ENCODE results near the gene ATG7. TPM values are rescaled to one million over a fixed set of nuclear protein-coding genes. Genes with fewer than 3 reads are reported as not detected.
"Not testable (repeated sequence)": the region's sequence is repeated elsewhere in the genome, so short reads cannot be mapped to it uniquely, and the experiment has no call there.

Gene ATG7
- total RNA-seq, 1 donor from 2014 or later = 41.9 TPM

- intact Hi-C loops (cut with micrococcal nuclease) = no loop called here
Observed at GRCh38 chr3:11459186-11459824, 187.1 kb downstream of the ATG7 start.

DNA sequence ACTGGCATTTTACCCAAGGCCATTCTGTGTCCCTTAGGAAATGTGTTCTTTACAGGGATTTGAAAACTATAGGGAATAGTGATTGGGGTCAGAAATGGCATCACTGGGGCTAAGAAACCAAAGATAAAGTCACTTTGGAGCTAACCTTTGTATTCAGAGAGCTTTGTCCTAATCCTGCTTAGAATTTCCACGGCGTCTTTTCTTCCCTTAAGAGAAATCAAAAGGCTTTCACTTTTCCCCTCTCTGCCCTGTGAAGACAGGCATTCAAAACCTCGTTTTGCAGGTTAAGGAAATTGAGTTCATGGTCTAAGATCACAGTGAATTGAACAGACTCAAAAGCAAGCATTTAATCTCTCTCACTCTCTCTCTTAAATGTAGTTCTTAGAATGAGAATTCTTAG is 189.0 kb downstream of the ATG7 start:
- intact Hi-C loops (cut with micrococcal nuclease) = no loop called here

DNA sequence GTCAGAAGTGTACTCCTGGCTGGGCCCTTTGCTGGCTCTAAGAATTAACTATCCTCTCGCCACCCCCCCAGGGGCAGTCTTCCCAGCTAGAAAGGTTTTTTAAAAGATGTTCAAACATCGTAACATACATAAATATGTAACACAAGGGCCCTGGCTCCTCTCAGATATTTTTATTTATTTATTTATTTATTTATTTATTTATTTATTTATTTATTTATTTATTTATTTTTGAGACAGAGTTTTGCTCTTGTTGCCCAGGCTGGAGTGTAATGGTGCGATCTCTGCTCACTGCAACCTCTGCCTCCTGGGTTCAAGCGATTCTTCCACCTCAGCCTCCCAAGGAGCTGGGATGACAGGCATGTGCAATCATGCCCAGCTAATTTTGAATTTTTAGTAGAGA is 190.5 kb downstream of the ATG7 start:
- intact Hi-C loops (cut with micrococcal nuclease) = not testable (repeated sequence)

GRCh38 chr3:11463591-11463990 is 191.4 kb downstream of the ATG7 start:
- intact Hi-C loops (cut with micrococcal nuclease) = no loop called here

DNA sequence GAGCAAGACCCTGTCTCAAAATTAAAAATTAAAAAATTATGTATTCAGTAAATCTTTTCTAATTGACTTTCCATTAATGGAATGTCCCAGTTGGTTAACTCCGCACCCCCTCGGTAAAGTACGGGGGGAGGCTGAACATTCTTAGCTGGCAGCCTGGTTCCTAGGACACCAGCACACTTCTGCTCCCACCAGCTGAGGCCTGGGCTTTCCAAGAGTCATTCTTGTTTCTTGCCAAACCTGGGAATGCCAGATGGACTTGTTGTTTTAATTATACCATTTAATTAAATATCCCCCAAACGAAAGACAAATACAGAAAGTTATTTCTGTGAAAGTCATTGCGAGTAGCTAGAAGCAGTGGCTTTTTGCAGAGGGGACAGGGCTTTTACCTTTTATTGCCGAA is 192.2 kb downstream of the ATG7 start:
- intact Hi-C loops (cut with micrococcal nuclease) = no loop called here

GRCh38 chr3:11465744-11466616 is 193.8 kb downstream of the ATG7 start:
- intact Hi-C loops (cut with micrococcal nuclease) = no loop called here

DNA sequence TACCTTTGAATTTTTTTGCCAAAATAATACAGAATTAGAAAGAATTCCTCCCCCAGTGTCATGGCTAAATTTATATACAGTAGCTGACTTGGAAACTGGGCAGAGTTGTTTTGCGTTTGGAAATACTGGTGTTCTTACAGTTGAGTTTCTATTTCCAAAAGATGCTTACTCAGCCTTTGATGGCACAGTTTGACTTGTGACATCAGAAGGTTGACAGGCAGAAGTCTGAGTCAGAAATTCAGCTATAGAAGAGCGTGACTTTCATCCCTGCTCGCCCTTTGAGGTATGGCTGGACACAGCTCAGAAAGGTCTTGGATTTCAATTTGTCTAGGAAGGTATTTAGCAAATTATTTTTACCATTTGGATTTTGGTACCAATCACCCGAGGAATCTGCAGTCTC is 195.7 kb downstream of the ATG7 start:
- intact Hi-C loops (cut with micrococcal nuclease) = no loop called here

DNA sequence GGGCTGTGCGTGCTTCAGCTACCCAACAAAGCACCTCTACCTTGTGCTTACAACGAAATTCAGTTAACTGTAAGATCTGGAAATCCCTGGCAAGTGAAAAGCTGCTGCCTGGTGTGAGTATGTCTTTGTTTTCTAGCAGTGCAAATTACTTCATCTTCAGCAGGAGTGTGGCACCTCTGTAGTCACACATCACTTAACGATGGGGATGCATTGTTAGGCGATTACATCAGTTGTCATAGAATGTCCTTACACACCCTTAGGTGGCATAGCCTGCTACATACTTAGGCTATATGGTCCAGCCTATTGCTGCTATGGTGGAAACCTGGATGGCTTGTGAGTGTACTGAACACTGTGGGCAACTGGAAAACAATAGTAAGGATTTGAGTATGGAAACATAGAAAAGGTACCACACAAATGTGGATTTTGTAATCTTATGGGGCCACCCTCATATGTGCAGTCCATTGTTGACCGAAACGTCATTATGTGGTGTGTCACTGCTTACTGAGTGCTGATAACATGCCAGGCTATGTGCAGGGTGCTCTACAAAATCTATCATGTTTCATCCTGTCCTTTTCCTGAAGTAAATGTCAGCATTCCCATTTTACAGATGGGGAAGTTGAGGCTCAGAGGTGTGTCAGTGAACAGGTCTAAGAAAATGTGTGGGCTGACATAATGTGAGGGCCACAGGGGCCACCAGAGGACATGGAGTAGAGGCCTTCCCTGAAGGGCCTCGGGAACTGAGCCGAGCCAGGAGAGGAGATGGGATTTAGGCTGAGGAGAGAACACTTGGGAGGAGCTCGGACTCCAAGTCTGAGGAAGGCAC is 198.0 kb downstream of the ATG7 start:
- intact Hi-C loops (cut with micrococcal nuclease) = no loop called here

- intact Hi-C loops (cut with micrococcal nuclease) = no loop called here
Observed at GRCh38 chr3:11475324-11475723, 203.1 kb downstream of the ATG7 start.

DNA sequence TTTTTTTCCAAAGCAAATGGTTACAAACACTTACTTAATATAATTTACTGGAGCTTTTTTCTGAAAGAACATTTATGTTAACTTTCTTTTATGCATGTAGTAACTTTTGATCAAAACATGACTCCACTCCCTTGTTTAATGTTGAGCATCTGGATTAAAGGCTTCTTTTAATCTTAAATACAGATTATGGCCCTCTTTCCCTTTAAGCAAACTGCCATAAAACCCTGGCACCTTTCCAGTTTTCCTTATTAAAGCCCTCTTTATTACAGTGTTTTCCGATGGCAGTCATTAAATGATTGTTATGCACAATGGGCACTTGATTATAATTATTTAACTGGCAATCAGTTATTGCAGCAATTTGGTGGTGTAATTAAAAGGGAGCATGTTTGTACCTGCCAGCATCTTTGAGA is 204.5 kb downstream of the ATG7 start:
- intact Hi-C loops (cut with micrococcal nuclease) = no loop called here

DNA sequence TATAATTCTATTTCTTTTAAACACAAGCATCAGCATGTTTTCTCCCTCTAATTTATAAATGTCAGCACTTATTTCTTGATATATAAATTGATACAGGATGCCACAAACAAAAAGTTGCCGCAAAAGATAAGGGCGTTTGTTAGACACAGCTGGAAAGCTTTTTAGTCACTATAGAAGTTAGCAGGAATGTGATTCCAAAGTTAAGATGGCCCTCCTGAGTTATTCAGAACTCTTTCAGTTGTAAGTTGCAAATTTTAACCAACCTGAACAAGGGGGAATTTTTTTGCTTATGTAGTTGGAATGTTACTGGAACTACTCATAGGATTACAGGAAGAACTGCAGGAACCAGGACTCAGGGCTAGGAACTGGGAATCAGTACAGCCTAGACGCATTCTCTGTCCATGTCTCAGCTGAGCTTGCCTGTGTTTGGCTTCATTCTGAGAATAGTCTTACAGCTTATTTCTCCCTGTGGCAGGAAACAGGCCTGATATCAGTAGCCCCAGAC is 205.3 kb downstream of the ATG7 start:
- intact Hi-C loops (cut with micrococcal nuclease) = no loop called here

DNA sequence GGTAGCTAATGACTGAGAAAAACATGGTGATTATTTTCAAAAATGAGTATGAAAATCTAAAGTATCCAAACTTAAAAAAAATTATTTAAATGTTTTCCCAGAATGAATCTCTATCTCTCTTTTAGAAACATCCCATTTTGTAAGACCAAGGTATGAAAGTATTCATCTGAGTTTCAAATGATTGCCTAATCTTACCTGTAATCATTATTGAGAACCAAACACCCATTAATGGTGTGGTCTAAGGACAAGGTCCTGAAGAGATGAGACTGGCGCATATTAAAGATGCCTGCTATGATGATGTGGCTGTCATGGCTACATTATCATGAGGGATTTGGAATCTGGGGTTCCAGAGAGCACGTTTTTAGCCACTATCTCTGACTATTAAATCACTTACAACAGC is 206.0 kb downstream of the ATG7 start:
- intact Hi-C loops (cut with micrococcal nuclease) = no loop called here

- intact Hi-C loops (cut with micrococcal nuclease) = no loop called here
Observed at GRCh38 chr3:11479221-11479620, 207.0 kb downstream of the ATG7 start.

GRCh38 chr3:11480663-11481298 is 208.6 kb downstream of the ATG7 start:
- intact Hi-C loops (cut with micrococcal nuclease) = no loop called here

DNA sequence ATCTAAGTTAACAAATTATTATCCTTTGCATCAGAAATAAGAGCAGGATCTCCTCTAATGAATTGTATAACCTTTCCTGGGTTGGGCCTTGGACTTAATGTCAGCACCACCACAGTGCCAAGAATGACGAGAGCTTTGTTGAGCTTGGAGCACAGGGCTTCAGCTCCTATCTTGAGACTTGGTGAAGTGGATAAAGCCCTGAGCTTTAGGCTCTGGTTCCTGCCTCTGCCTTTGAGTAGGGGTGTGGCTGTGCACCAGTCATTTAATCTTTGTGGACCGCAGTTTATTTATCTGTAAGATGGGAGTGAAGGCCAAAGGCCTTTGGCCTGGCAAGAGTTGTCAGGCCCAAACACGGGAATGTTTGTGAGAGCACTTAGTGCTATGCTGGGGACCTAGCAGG is 209.4 kb downstream of the ATG7 start:
- intact Hi-C loops (cut with micrococcal nuclease) = no loop called here

GRCh38 chr3:11482021-11482420 is 209.8 kb downstream of the ATG7 start:
- intact Hi-C loops (cut with micrococcal nuclease) = no loop called here

GRCh38 chr3:11488356-11488755 is 216.2 kb downstream of the ATG7 start:
- intact Hi-C loops (cut with micrococcal nuclease) = not testable (repeated sequence)

GRCh38 chr3:11494131-11494916 is 222.1 kb downstream of the ATG7 start:
- intact Hi-C loops (cut with micrococcal nuclease) = no loop called here

DNA sequence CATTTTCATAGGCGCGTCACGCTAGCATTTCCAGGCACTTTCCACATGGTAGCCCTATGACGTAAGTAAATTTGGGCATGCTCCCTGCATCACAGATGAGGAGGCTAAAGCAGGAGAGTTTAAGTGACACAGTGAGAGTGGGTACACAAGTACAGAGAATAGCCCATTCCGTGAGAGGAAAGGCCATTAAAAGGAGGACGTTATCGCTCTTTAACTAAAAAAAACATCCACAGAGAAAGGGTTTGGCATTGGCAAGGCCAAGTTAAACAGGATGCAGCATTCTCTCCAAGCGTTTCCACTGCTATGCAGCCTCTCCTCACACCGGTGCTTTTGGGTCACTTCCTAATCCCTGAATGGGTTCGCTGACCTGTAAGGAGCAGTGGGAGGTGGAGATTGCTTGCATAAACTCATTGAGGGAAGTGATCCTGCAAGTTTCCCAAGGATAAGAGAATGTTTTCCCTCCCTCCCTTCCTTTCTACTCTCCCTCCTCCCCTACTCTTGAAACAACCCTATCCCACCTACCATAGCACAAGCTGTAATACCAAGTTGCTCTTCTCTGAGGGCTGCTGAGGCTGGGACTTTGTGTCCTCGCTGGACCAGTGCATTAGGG is 223.9 kb downstream of the ATG7 start:
- intact Hi-C loops (cut with micrococcal nuclease) = no loop called here

DNA sequence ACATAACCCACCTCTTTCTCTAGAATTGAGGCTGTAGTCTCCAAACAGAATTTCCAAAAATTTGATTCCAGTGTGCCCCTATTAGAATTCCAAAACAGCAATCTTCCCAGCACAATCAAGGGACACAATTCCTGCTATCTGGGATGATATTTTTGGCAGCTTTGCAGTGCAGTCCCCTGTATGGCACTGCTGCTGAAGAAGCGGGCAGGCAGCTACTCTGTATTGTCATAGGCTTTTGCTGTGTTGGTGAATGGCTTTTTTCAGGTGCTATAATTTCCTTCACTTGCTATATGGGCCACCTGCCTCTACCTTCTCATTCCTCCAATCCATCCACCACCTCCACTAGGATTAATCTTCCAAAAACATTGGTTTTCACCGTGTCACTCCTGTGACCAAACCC is 226.0 kb downstream of the ATG7 start:
- intact Hi-C loops (cut with micrococcal nuclease) = no loop called here
